ENCODE measurements around the gene CYREN.

Gene CYREN

GRCh38 chr7:135158874-135159273, 11.6 kb downstream of the CYREN start:
- no peak overlapping the region for H3K4me3 ChIP-seq (ENCODE audit: severe bottlenecking)
- DNase-seq (ENCODE audit: low spot score) (no peak), ATAC-seq (ENCODE audit: low read depth) (no peak)
- no peak for TF ChIP-seq CTCF (IDR thresholded peaks at IDR 0.05; ENCODE audit: poor library complexity, severe bottlenecking)
- peaks cover 13% of the 10 kb centered on the region for H3K4me1 ChIP-seq (ENCODE audit: insufficient read depth, poor library complexity, severe bottlenecking)
- no peak overlapping the region for H3K27ac ChIP-seq (ENCODE audit: poor library complexity, severe bottlenecking)
- 0 out of 2 replicates have a peak, but pooled peaks cover 3% of the 10 kb centered on the region for H3K36me3 ChIP-seq (ENCODE audit: low read depth)
- peaks cover 2% of the 10 kb centered on the region for H3K9me3 ChIP-seq (ENCODE audit: severe bottlenecking)
- H3K27me3 ChIP-seq (ENCODE audit: insufficient read depth, poor library complexity, severe bottlenecking): no peaks in the 10 kb centered on the region

- DNase-seq (ENCODE audit: low spot score) (no peak), ATAC-seq (ENCODE audit: low read depth) (no peak)
- Histone ChIP-seq H3K9me3 (ENCODE audit: severe bottlenecking) (peaks cover 2% of the 10 kb centered on the region), H3K27me3 (ENCODE audit: insufficient read depth, poor library complexity, severe bottlenecking) (no peaks in the 10 kb centered on the region), H3K4me3 (ENCODE audit: severe bottlenecking) (no peak overlapping the region), H3K36me3 (ENCODE audit: low read depth) (no peaks in the 10 kb centered on the region), H3K4me1 (ENCODE audit: insufficient read depth, poor library complexity, severe bottlenecking) (peaks cover 13% of the 10 kb centered on the region), H3K27ac (ENCODE audit: poor library complexity, severe bottlenecking) (no peak overlapping the region)
- TF ChIP-seq CTCF (IDR thresholded peaks at IDR 0.05; ENCODE audit: poor library complexity, severe bottlenecking): no peak
These were observed 12.3 kb downstream of the CYREN start for GRCh38 chr7:135158141-135158655.

- Histone ChIP-seq H3K27ac (ENCODE audit: poor library complexity, severe bottlenecking) (no peak overlapping the region), H3K9me3 (ENCODE audit: severe bottlenecking) (no peaks in the 10 kb centered on the region), H3K4me3 (ENCODE audit: severe bottlenecking) (no peak overlapping the region), H3K36me3 (ENCODE audit: low read depth) (no peaks in the 10 kb centered on the region), H3K4me1 (ENCODE audit: insufficient read depth, poor library complexity, severe bottlenecking) (peaks cover 13% of the 10 kb centered on the region), H3K27me3 (ENCODE audit: insufficient read depth, poor library complexity, severe bottlenecking) (no peaks in the 10 kb centered on the region)
- no peak for TF ChIP-seq CTCF (IDR thresholded peaks at IDR 0.05; ENCODE audit: poor library complexity, severe bottlenecking)
- DNase-seq (ENCODE audit: low spot score) (no peak), ATAC-seq (ENCODE audit: low read depth) (no peak)
These were observed 14.2 kb downstream of the CYREN start for GRCh38 chr7:135156290-135156689.

GRCh38 chr7:135154734-135155133, 15.8 kb downstream of the CYREN start:
- Histone ChIP-seq H3K9me3 (ENCODE audit: severe bottlenecking) (no peaks in the 10 kb centered on the region), H3K36me3 (ENCODE audit: low read depth) (no peaks in the 10 kb centered on the region), H3K27ac (ENCODE audit: poor library complexity, severe bottlenecking) (no peak overlapping the region), H3K4me3 (ENCODE audit: severe bottlenecking) (no peak overlapping the region), H3K4me1 (ENCODE audit: insufficient read depth, poor library complexity, severe bottlenecking) (peaks cover 7% of the 10 kb centered on the region), H3K27me3 (ENCODE audit: insufficient read depth, poor library complexity, severe bottlenecking) (no peaks in the 10 kb centered on the region)
- TF ChIP-seq CTCF (IDR thresholded peaks at IDR 0.05; ENCODE audit: poor library complexity, severe bottlenecking): no peak
- DNase-seq (ENCODE audit: low spot score): no peak
- ATAC-seq (ENCODE audit: low read depth): no peak

- no peak for DNase-seq (ENCODE audit: low spot score)
- Histone ChIP-seq H3K4me1 (ENCODE audit: insufficient read depth, poor library complexity, severe bottlenecking) (no peaks in the 10 kb centered on the region), H3K9me3 (ENCODE audit: severe bottlenecking) (no peaks in the 10 kb centered on the region), H3K4me3 (ENCODE audit: severe bottlenecking) (no peak overlapping the region), H3K27me3 (ENCODE audit: insufficient read depth, poor library complexity, severe bottlenecking) (no peaks in the 10 kb centered on the region), H3K36me3 (ENCODE audit: low read depth) (no peaks in the 10 kb centered on the region), H3K27ac (ENCODE audit: poor library complexity, severe bottlenecking) (no peak overlapping the region)
- ATAC-seq (ENCODE audit: low read depth): no peak
- TF ChIP-seq CTCF (IDR thresholded peaks at IDR 0.05; ENCODE audit: poor library complexity, severe bottlenecking): no peak
These were observed 18.1 kb downstream of the CYREN start for GRCh38 chr7:135152442-135152841.

Measured in RWPE2 (cell line).